Measurements from ENCODE around the gene KIF1C.

GRCh38 chr17:4959261-4959965 lies 38.3 kb upstream of the KIF1C start:
- TF ChIP-seq, protein P1, sequence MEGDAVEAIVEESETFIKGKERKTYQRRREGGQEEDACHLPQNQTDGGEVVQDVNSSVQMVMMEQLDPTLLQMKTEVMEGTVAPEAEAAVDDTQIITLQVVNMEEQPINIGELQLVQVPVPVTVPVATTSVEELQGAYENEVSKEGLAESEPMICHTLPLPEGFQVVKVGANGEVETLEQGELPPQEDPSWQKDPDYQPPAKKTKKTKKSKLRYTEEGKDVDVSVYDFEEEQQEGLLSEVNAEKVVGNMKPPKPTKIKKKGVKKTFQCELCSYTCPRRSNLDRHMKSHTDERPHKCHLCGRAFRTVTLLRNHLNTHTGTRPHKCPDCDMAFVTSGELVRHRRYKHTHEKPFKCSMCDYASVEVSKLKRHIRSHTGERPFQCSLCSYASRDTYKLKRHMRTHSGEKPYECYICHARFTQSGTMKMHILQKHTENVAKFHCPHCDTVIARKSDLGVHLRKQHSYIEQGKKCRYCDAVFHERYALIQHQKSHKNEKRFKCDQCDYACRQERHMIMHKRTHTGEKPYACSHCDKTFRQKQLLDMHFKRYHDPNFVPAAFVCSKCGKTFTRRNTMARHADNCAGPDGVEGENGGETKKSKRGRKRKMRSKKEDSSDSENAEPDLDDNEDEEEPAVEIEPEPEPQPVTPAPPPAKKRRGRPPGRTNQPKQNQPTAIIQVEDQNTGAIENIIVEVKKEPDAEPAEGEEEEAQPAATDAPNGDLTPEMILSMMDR (IDR thresholded peaks at IDR 0.05), result no peak
- TF ChIP-seq FOXJ3 (CRISPR knock-in tag; IDR thresholded peaks at IDR 0.05; ENCODE audit: borderline replicate concordance) (no peak), CREB1 (CRISPR knock-in tag; IDR thresholded peaks at IDR 0.05) (no peak), ESRRA (CRISPR knock-in tag; IDR thresholded peaks at IDR 0.05; ENCODE audit: borderline replicate concordance) (no peak), ZNF232 (CRISPR knock-in tag; IDR thresholded peaks at IDR 0.05) (no peak), TCF7 (CRISPR knock-in tag; IDR thresholded peaks at IDR 0.05; ENCODE audit: low read depth) (no peak), ZNF423 (CRISPR knock-in tag; IDR thresholded peaks at IDR 0.05) (no peak), ZNF121 (CRISPR knock-in tag; IDR thresholded peaks at IDR 0.05) (no peak), E2F5 (CRISPR knock-in tag; IDR thresholded peaks at IDR 0.05) (no peak), CBFB (CRISPR knock-in tag; IDR thresholded peaks at IDR 0.05; ENCODE audit: low read depth) (no peak), CREM (CRISPR knock-in tag; IDR thresholded peaks at IDR 0.05) (no peak), AR (CRISPR knock-in tag; IDR thresholded peaks at IDR 0.05) (no peak)
- TF ChIP-seq, protein P2, sequence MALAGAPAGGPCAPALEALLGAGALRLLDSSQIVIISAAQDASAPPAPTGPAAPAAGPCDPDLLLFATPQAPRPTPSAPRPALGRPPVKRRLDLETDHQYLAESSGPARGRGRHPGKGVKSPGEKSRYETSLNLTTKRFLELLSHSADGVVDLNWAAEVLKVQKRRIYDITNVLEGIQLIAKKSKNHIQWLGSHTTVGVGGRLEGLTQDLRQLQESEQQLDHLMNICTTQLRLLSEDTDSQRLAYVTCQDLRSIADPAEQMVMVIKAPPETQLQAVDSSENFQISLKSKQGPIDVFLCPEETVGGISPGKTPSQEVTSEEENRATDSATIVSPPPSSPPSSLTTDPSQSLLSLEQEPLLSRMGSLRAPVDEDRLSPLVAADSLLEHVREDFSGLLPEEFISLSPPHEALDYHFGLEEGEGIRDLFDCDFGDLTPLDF (CRISPR knock-in tag; IDR thresholded peaks at IDR 0.05), result no peak
- TF ChIP-seq, protein P3, sequence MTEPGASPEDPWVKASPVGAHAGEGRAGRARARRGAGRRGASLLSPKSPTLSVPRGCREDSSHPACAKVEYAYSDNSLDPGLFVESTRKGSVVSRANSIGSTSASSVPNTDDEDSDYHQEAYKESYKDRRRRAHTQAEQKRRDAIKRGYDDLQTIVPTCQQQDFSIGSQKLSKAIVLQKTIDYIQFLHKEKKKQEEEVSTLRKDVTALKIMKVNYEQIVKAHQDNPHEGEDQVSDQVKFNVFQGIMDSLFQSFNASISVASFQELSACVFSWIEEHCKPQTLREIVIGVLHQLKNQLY (CRISPR knock-in tag; IDR thresholded peaks at IDR 0.05), result no peak

All from WTC11 (cell line).